NCI-H146 (cell line): ENCODE data around the gene SYNGR1.
A peak's percentile ranks its signal among the peaks of the same experiment; 100 is the strongest.
"Not testable (repeated sequence)": the region's sequence is repeated elsewhere in the genome, so short reads cannot be mapped to it uniquely, and the experiment has no call there.

ENCODE experiments used
- DNase-seq: peaks from one replicate; lab custom pipeline; 2025; lab: John Stamatoyannopoulos, UW

SYNGR1 gene

DNA sequence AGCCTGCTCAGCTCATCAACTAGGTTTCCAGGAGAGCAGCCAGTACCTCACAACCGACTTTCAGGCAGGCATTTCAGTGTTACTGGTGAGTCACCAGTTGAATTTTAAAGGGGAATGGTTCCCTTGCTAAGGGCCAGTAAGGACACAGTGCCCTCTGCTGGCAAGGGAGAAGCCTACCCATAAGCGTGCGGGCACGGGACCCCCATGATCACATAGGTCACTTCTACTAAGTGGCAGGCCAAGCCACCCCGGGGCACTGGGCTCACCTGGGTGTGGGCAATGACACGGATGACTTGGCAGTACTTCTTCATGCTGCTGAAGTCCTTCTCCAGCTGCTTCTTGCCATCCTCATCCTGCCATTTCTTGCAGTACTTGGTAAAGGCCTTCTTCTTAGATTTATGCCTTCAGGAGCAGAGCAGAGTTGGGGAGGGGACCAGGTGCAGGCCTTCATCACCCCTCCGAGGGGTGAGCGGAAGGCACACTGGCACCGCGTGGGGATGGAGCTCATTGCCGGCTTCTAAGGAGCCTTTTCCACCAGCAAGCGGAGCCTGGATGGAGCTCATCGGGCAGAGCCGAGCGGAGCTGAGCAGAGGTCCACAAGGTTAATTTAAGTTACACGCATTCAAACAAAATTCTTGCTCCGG is 33.2 kb upstream of the SYNGR1 start:
- DNase-seq, result peak; percentile 41

DNA sequence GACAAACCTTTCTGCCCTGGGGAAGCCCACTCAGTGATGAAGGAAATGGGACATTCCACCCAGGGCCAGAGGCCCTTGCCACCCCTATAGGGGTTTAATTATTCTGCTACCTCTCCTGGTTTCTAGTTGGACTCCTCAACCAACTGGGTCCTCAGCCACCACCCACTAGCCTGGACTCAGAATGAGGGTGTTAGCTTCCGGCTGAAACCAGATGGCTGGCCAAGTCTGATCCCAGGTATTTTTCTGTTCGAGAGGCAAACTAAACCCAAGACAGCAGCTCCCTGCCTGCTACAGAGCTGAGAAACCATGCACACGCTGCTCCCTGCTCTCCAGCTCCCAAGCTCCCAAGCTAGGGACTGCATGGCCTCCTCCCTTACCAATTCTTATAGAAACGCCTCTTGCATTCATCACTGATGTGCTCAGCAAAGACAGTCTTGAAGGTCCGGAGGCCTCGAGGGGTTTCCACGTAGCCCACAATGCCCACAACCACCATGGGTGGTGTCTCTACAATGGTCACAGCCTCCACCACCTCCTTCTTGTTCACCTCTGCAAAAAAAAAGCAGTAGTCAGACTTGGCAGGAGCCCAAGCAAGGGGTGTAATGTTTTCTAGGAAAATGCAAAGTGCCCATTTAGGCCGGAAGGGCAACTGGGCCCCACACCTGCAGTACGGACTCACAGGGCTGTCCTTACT is 32.6 kb upstream of the SYNGR1 start:
- no peak for DNase-seq

DNA sequence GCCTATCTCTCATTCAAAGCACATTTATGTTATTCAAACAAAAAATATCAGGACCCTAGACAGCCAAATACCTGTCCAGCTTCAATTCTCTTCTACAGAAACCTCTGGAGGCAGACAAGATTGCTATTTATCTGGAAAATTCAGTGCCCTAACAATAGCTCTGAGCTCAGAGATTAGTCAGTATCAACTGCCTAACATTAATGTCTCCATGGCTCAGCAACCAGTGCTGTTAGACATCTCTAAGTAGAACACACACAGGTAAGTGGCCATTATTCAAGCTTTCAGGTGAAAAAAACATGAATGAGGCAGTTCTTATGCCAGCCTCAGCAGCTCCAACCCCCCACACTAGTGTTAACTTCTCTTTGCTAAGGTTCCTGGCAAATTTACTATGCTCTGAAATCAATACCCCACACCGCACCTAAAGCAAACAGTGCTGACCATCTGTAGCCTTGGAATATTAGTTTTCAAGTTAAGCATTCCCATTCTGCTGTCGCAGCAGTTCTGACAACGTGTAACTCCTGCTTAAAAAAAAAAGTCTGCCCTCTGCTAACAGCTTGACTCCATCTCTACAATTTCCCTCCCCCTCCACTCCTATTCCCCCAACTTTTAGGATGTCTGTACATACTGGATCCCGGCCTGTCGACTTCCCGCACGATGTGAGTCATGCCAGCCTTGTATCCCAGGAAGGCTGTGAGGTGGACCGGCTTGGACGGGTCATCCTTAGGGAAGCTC is 31.9 kb upstream of the SYNGR1 start:
- DNase-seq, result no peak

DNA sequence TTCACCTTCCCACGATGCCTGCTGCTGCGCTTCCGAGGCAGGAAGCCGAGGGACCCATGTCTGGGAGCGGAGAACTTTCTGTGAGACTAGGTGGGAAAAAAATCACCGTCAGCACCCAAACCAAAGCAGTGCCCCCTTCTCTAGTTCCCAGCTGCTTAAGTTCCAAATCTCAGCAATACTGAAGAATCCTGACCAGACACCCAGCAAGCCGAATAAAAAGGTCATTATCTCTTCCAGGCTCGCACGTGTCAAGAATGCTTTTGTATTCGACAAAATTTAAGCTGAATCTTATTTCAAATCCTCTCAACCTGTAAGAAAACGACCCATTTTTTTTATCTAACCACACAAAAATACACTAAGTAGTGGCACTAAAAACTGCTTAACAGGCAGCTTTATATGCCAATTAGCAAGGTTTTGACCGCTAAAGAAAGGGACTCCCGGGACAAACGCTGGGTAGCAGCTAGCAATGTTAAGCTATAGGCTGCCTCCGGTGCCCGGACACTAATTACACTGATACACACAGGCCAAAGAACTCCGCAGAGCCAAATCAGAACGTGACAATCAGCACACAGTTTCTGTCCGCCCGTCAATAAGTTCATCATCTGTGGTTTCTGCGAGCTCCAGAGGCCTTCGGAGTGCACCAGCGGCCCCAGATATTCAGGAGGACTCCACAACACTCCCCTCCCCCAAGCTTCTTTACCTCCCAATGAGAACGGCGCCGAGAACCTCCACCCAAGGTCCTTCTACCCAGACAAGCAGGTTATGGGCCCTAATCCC is 31.1 kb upstream of the SYNGR1 start:
- DNase-seq, result peak; percentile 36

DNA sequence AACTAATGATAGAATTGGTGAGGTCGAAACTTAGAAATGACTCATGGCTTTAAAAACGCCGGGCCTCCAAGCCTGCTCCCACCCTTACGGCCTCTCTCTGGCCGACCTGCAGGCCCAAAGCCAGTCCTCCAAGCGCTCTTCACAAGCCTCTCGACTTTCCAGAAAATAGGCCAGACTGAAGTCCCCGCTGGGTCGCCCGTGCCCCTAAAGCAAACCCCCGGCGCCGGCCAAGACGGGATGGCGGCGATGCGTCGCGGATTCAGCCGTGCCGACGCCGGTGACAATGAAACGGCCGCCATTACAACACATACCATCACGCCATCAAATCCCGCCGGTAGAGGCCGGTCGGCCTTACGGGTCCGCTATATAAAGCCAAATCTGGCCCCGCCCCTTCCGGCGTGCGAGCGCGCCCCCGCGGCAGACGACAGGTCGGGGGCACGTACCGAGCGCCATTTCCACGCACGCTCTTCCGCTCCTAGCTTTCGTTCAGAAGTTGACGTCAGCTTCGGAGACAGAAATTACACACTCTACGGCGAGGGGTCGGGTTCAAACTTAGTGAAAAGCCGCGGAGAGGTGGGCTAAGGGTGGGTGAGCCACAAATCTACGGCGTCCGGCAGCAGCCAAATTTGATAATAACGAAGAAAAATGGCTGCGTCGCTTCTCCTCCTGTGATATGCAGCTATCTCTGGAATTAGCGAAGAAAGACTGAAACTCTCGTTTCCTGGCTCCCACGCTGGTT is 30.3 kb upstream of the SYNGR1 start, which contains the start of gene RPL3:
RPL3 (minus strand) TSS at position 340 of the 739 bp plus-strand sequence; CDS start at position 314, 26 bp downstream.
- peak; percentile 95 for DNase-seq

DNA sequence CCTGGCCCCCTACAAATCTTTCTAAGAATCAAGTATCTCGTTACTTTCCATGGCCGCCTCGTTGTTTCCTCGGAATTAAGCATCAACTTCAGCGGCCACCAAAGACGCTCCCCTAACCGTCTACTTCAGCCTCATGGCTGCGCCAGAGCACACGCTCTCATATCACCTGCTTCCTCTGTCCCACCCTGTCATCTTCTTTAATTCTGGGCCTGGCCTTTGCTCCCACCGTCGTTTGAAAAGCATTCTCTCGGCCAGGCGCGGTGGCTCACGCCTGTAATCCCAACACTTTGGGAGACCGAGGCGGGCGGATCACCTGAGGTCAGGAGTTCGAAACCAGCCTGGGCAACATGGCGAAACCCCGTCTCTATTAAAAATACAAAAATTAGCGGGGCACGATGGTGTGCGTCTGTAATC is 29.2 kb upstream of the SYNGR1 start:
- DNase-seq, result peak; percentile 10

DNA sequence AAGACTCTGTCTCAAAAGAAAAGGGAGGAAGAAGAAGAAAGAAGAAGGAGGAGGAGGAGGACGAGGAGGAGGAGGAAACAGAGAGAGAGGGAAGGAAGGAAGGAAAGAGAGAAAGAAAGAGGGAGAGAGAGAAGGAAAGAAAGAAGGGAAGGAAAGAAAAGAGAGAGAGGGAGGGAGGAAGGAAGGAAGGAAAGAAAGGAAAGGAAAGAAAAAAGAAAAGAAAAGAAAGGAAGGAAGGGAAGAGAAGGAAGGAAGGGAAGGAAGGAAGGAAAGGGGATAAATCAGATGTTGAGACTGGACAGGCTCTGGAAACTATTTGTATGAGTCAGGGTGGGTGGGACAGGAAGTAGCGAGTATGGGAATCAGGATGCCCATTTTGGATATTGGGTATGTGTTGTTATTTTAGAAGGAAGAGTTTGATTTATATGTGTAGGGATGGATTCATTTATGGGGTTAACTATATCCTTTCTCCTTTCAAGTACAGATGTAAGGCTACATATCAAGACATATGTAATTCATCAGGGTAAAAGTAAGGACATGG is 24.3 kb upstream of the SYNGR1 start:
- DNase-seq, result no peak

DNA sequence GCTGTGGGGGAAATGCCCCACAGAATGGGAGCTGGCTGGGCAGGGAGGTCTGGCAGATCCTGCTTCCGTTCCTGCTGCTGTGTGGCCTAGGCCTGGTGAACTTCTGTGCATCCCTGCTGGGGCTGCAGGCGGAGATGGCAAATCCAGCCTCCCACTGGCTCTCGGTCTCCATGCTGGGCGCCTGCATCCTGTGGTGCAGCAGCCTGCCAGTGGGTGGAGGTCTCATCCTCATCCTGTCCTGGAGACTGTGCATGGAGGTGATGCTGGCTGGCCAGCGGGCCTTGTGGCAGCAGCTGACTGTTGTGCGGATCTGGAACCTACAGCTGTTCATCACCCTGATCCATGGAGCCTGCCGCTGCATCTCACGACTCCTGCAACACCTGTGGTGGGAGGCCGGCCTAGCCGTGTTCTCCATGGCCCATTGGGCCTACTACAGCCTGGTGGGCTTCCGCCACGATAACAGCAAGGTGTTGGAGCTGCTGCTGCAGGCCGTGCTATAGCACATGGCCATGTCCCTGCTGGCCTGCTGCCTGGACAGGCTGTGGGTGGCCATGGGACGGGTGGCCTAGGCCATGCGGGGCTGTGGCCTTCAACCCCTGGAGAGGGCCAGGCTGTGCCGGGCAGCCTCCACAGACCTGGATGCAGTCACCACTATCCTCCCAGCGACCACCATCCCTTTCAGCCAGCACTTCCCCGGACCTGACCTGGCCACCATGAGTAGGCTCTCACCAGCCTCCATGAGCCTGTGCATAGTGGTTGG is 21.6 kb upstream of the SYNGR1 start:
- peak; percentile 63 for DNase-seq

DNA sequence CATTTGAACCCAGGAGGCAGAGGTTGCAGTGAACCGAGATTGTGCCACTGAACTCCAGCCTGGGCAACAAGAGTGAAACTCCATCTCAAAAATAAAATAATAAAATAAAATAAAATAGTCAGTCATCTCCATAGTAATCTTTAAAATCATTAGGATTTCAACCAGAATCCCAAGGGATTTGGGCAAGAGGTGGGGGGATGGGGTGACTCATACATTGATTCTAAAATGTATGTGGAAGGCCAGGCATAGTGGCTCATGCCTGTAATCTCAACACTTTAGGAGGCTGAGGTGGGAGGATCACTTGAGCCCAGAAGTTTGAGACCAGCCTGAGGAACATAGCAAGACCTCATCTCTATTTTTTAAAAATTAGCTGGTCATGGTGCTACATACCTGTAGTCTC is 19.2 kb upstream of the SYNGR1 start:
- DNase-seq, result not testable (repeated sequence)

DNA sequence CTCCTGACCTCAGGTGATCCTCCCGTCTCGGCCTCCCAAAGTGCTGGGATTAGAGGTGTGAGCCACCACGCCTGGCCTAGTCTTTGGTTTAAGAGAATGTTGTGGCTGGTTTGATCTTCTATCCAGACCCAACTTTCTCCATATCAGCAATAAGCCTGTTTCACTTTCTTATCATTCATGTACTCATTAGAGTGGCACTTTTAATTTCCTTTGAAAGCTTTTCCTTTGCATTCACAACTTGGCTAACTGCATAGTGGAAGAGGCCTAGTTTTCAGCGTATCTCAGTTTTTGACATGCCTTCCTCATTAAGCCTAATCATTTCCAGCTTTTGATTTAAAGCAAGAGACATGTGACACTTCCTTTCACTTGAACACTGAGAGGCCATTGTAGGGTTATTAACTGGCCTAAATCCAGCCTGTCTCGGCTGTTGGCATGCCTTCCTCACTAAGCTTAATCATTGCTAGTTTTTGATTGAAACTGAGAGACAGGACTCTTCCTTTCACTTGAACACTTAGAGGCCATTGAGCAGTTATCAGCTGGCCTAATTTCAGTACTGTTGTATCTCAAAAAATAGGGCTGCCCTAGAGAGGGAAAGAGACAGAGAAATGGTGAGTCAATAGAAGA is 17.2 kb upstream of the SYNGR1 start:
- DNase-seq, result no peak

DNA sequence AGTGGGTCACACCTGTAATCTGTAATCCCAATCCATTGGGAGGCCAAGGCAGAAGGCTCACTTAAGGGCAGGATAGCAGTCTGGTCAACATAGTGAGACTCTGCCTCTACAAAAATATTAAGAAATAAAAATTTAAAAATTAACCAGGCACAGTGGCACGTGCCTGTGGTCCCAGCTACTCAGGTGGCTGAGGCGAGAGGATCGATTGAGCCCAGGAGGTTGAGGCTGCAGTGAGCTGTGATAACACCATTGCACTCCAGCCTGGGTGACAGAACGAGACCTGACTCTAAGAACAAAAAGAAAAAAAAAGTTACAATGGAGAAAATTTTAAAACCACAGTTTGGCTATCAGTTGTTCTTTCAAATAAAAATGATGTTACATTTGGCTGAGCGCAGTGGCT is 13.4 kb upstream of the SYNGR1 start:
- DNase-seq, result no peak

DNA sequence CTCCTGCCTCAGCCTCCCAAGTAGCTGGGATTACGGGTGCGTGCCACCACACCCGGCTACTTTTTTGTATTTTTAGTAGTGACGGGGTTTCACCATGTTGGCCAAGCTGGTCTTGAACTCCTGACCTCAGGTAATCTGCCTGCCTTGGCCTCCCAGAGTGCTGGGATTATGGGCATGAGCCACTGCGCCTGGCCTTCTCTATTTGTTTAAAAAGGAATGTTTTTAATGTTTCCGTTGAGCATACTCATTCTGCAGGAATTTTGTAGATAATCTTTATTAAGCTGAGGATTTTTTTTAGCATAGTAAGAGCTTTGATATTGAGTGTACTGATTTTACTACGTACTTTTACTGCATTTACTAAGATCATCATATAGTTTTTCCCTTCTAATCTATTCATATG is 10.0 kb upstream of the SYNGR1 start:
- not testable (repeated sequence) for DNase-seq

DNA sequence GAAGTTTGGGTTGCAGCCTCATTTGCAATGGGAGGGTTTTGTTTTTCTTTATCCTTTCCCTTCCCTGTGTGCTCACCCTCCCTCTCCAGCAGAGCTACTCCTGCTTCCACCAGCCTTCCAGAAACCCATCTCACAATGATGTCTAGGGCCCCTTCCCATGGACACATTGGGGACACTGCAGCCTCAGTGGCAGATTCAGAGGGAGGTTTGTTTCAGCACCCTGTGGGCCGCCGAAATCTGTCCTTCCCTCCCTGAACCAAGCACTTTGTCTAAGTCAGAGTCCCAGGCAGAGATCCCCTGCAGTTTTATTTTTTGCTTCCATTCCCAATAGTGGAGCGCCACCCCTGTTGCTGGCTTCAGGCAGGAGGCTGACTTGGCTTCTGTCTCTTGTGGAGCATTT is 8.6 kb upstream of the SYNGR1 start:
- DNase-seq, result no peak

DNA sequence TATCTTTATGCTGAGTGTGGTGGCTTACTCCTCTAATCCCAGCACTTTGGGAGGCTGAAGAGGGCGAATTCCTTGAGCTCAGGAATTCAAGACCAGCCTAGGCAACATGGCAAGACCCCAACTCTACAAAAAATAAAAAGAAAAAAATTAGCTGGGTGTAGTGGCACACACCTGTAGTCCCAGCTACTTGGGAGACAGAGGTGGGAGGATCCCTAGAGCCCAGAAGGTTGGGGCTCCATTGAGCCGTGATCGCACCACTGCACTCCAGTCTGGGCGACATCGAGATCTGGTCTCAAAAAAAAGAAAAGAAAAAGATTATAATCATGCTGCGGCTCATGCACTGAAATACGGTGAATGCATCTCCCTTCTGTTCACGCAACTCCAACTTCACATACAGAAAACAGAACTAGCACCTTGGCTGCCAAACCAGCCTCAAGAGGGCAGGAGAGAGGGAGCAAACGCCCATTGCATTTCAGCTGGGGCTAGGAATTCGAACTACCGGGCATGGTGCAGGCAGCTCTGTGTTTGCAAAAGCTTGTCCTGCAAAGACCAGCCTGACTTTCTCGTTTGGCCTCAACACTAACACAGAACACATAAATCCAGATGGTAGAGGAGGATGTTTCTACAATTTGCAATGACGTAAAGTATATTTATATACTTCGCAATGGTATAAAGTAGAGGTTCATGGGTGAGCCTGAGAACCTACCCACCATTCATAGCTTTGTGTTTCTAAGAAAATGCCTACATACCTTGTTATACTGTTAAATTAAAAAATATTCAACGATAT is 6.3 kb upstream of the SYNGR1 start:
- peak; percentile 41 for DNase-seq

DNA sequence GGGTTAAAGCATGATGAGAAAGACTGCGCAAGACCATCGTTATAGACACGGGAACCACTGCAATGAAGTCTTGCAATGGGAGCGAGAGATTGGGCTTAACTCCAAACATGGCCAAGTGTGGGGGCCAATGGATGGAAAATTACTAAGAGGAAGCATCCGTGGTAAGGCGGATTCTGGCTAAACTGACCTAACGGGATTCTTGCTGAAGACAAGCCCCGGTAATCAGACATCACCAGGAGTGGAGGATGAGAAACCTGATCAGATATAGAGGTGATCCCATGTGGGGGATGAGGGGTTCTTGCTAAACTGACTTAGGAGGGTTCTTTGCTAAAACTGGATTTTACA is 5.8 kb upstream of the SYNGR1 start:
- no peak for DNase-seq

DNA sequence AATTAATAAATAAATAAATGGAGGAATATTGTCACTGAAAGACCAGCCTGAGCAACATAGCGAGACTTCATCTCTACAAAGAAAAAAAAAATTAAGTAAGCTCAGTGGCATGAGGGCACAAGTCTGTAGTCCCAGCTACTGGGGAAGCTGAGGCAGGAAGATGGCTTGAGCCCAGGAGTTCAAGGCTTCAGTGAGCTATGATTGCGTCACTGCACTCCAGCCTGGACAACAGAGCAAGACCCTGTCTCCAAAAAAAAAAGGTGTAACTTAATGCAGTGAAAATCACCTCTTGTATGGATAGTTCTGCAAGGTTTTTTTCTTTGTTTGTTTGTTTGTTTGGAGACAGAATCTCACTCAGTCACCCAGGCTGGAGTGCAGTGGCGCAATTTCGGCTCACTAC is 4.6 kb upstream of the SYNGR1 start:
- DNase-seq, result no peak

DNA sequence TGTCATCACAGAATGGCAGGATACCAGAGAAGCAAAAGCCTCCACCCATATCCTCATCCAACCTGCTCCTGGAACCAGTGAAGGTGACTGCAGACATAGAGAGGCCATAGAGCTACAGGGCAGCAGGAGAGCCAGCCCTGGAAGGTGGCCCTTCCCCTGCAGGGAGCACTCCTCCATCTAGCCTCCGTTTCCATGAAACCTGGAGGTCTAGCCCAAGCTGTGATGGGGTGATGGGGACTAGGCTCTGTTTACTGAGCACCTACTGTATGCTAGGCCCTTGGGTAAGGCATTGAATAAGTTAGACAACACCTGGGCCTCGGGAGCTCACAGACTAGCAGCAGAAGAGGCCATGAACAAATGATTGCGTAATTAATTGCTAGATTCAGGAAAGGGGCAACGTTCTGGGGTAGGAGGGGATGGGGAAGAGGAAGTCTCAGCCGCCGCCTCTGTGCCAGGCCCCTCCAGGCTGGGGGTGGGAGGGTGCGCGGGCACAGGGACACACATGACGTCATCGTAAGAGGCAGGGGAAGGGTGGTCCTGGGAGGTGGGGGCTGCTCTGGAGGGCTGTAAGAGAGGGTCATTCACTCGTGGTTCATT is 784 bp upstream of the SYNGR1 start:
- DNase-seq, result peak; percentile 38

DNA sequence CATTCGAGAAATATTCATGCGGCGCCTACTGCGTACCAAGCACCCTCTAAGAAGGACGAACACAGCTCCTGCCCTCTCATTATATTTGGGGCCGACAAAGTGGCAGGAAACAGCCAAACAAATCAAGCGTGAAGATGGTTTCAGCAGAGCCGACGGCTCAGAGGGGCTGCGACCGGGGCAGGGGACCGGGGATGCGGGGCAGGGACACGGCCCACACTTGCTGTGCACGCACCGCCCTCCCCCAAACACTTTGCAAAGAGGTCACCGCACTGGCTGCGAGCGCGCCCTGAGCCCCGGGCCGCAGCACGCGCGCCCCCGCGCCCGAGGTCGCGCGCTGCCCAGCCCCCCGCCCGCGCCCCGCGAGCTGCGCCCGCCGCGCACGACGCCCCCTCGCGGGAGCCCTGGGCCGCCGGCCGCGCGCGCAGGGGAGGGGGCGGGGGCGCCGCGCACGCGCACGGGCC is 255 bp upstream of the SYNGR1 start:
- DNase-seq, result peak; percentile 38
